Astrocyte of the spinal cord (primary cell): ENCODE results near the gene MGST2.
"Not testable (repeated sequence)": the region's sequence is repeated elsewhere in the genome, so short reads cannot be mapped to it uniquely, and the experiment has no call there.

Experiments
- DNase-seq: peaks from one replicate; pipeline ENCODE4 v3.0.0; 2011; ENCODE audit warnings: low read depth, low spot score
- H3K4me3 ChIP-seq: 2 replicates; pipeline ENCODE4 v1.5.1; 2011; ENCODE audit warnings: low read depth, mild to moderate bottlenecking, low read length, moderate library complexity
- CTCF ChIP-seq: IDR thresholded peaks from 2 replicates; pipeline ENCODE4 v1.5.1; 2012; ENCODE audit warnings: low read depth, mild to moderate bottlenecking, low read length, inconsistent platforms
- in situ Hi-C: cut with HindIII; loops from 2 replicates; pipeline ENCODE4 v1.10.0; 2017; ENCODE audit warnings: low sequenced_read_pairs

MGST2 gene

GRCh38 chr4:139696491-139696890, 30.9 kb downstream of the MGST2 start:
- DNase-seq = no peak
- in situ Hi-C loops = no loop called here
- TF ChIP-seq CTCF = no peak
- no peak overlapping the region for H3K4me3 ChIP-seq

GRCh38 chr4:139698167-139698925, 32.7 kb downstream of the MGST2 start:
- DNase-seq, H3K4me3 ChIP-seq, in situ Hi-C loops: not testable (repeated sequence)
- peak; percentile 4 for TF ChIP-seq CTCF

GRCh38 chr4:139700568-139700967, 34.9 kb downstream of the MGST2 start:
- DNase-seq = no peak
- in situ Hi-C loops = no loop called here
- no peak for TF ChIP-seq CTCF
- no peak overlapping the region for H3K4me3 ChIP-seq

- H3K4me3 ChIP-seq = no peak overlapping the region
- no peak for TF ChIP-seq CTCF
- no peak for DNase-seq
- in situ Hi-C loops = no loop called here
Observed at GRCh38 chr4:139704915-139705485, 39.4 kb downstream of the MGST2 start.

GRCh38 chr4:139709660-139710059, 44.0 kb downstream of the MGST2 start:
- no peak for TF ChIP-seq CTCF
- no peak for DNase-seq
- in situ Hi-C loops = no loop called here
- H3K4me3 ChIP-seq = no peak overlapping the region

GRCh38 chr4:139710073-139710472, 44.5 kb downstream of the MGST2 start:
- no peak for DNase-seq
- H3K4me3 ChIP-seq = no peak overlapping the region
- no peak for TF ChIP-seq CTCF
- in situ Hi-C loops = no loop called here
